ENCODE data around the gene MAPKBP1. TPM values are rescaled to one million over a fixed set of nuclear protein-coding genes. Genes with fewer than 3 reads are reported as not detected.

The MAPKBP1 gene
- total and polyA plus RNA-seq, 2 of the 13 experiments (the other 11 are each of a cell fraction or from before 2014, with no cell fraction given), result 3.0 to 7.3 TPM

DNA sequence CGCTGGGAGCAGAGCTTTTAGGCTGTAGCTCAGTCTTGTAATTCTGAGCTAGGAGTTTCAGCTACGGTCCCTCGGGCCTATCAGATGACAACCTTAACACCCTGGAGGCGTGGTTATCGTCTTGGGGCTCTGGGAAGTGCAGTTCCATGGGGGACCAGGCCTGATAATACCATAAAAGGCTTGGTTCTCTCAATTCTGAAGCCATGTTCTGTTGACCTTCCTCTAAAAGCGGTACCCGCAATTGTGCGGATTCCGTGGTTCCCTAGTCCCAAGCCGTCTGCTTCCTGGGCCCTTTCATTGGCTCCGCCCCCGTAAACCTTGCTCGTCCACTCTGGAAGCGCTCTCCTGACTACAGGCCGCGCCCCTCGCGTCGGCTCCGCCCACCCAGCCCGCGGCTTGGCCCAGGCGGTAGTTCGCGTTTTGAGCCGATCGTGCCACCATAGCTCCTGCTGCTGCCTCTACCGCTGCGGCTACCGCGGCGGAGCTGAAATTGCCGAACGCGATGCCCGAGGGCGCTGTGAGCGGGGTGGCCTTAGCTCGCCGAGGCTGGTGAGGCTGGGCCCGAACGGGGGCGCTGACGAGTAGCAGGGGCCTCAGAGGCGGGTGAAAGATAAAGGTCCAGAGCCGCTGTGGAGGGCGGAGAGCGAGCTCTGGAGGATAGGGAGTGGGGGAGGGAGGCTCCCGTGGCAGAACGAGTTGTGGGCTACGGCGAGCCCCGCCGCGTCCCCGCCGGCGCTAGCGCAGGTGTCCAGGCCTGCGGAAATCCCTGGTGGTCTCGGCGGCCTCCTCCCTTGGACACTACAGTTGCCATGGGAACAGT is at the start of gene MAPKBP1 (continued):
- TF ChIP-seq, protein P1, sequence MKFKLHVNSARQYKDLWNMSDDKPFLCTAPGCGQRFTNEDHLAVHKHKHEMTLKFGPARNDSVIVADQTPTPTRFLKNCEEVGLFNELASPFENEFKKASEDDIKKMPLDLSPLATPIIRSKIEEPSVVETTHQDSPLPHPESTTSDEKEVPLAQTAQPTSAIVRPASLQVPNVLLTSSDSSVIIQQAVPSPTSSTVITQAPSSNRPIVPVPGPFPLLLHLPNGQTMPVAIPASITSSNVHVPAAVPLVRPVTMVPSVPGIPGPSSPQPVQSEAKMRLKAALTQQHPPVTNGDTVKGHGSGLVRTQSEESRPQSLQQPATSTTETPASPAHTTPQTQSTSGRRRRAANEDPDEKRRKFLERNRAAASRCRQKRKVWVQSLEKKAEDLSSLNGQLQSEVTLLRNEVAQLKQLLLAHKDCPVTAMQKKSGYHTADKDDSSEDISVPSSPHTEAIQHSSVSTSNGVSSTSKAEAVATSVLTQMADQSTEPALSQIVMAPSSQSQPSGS (CRISPR knock-in tag; IDR thresholded peaks at IDR 0.05), result peak; percentile 72
- TF ChIP-seq ZNF672 (CRISPR knock-in tag; IDR thresholded peaks at IDR 0.05) (no peak), HES4 (CRISPR knock-in tag; IDR thresholded peaks at IDR 0.05; ENCODE audit: borderline replicate concordance) (peak; percentile 14; the same call in 1 of the 2 replicates), MYC (CRISPR knock-in tag; IDR thresholded peaks at IDR 0.05; ENCODE audit: borderline replicate concordance) (peak; percentile 91; the same call in 1 of the 2 replicates), REXO4 (CRISPR knock-in tag; IDR thresholded peaks at IDR 0.05; ENCODE audit: borderline replicate concordance) (no peak), WIZ (CRISPR knock-in tag; IDR thresholded peaks at IDR 0.05) (peak; percentile 52; the same call in 1 of the 2 replicates), KMT2B (CRISPR knock-in tag; IDR thresholded peaks at IDR 0.05) (peak; percentile 91), CEBPB (IDR thresholded peaks at IDR 0.05; ENCODE audit: borderline replicate concordance, low read depth, low read length) (no peak), POGZ (CRISPR knock-in tag; IDR thresholded peaks at IDR 0.05) (peak; percentile 96), SRSF4 (IDR thresholded peaks at IDR 0.05; ENCODE audit: low read depth, low read length, poor library complexity, severe bottlenecking) (no peak), HNRNPH1 (optimal IDR thresholded peaks at IDR 0.05; ENCODE audit: low read depth, low read length) (no peak), ERF (CRISPR knock-in tag; IDR thresholded peaks at IDR 0.05) (peak; percentile 92; the same call in 1 of the 2 replicates), ZNF615 (CRISPR knock-in tag; IDR thresholded peaks at IDR 0.05; ENCODE audit: borderline replicate concordance) (no peak), RBAK (CRISPR knock-in tag; IDR thresholded peaks at IDR 0.05) (peak; percentile 76; the same call in 1 of the 2 replicates), ZNF562 (CRISPR knock-in tag; IDR thresholded peaks at IDR 0.05; ENCODE audit: borderline replicate concordance) (no peak)
- TF ChIP-seq, protein P2, sequence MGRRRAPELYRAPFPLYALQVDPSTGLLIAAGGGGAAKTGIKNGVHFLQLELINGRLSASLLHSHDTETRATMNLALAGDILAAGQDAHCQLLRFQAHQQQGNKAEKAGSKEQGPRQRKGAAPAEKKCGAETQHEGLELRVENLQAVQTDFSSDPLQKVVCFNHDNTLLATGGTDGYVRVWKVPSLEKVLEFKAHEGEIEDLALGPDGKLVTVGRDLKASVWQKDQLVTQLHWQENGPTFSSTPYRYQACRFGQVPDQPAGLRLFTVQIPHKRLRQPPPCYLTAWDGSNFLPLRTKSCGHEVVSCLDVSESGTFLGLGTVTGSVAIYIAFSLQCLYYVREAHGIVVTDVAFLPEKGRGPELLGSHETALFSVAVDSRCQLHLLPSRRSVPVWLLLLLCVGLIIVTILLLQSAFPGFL (CRISPR knock-in tag; IDR thresholded peaks at IDR 0.05), result no peak
- TF ChIP-seq, protein P3, sequence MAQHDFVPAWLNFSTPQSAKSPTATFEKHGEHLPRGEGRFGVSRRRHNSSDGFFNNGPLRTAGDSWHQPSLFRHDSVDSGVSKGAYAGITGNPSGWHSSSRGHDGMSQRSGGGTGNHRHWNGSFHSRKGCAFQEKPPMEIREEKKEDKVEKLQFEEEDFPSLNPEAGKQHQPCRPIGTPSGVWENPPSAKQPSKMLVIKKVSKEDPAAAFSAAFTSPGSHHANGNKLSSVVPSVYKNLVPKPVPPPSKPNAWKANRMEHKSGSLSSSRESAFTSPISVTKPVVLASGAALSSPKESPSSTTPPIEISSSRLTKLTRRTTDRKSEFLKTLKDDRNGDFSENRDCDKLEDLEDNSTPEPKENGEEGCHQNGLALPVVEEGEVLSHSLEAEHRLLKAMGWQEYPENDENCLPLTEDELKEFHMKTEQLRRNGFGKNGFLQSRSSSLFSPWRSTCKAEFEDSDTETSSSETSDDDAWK (CRISPR knock-in tag; IDR thresholded peaks at IDR 0.05), result no peak
- TF ChIP-seq, protein P4, sequence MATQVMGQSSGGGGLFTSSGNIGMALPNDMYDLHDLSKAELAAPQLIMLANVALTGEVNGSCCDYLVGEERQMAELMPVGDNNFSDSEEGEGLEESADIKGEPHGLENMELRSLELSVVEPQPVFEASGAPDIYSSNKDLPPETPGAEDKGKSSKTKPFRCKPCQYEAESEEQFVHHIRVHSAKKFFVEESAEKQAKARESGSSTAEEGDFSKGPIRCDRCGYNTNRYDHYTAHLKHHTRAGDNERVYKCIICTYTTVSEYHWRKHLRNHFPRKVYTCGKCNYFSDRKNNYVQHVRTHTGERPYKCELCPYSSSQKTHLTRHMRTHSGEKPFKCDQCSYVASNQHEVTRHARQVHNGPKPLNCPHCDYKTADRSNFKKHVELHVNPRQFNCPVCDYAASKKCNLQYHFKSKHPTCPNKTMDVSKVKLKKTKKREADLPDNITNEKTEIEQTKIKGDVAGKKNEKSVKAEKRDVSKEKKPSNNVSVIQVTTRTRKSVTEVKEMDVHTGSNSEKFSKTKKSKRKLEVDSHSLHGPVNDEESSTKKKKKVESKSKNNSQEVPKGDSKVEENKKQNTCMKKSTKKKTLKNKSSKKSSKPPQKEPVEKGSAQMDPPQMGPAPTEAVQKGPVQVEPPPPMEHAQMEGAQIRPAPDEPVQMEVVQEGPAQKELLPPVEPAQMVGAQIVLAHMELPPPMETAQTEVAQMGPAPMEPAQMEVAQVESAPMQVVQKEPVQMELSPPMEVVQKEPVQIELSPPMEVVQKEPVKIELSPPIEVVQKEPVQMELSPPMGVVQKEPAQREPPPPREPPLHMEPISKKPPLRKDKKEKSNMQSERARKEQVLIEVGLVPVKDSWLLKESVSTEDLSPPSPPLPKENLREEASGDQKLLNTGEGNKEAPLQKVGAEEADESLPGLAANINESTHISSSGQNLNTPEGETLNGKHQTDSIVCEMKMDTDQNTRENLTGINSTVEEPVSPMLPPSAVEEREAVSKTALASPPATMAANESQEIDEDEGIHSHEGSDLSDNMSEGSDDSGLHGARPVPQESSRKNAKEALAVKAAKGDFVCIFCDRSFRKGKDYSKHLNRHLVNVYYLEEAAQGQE (IDR thresholded peaks at IDR 0.05; ENCODE audit: borderline replicate concordance in 1 of 2, low read depth in 1 of 2, low read length in 2 of 2), result no peak
- TF ChIP-seq, protein P5, sequence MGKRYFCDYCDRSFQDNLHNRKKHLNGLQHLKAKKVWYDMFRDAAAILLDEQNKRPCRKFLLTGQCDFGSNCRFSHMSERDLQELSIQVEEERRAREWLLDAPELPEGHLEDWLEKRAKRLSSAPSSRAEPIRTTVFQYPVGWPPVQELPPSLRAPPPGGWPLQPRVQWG (CRISPR knock-in tag; IDR thresholded peaks at IDR 0.05; ENCODE audit: borderline replicate concordance, low read depth), result no peak
